HG03103 (cell line): ENCODE results near the gene CDK5RAP2.
"Not testable (repeated sequence)": the region's sequence is repeated elsewhere in the genome, so short reads cannot be mapped to it uniquely, and the experiment has no call there.

ENCODE experiments used
- ATAC-seq: cut with Tn5 transposase; IDR thresholded peaks from one replicate; pipeline ENCODE4 v1.9.1; 2021; ENCODE audit warnings: low read depth; ENCODE audit not compliant: unreplicated experiment

CDK5RAP2 gene

GRCh38 chr9:120580051-120580896 is at the start of gene CDK5RAP2:
CDK5RAP2 (minus strand) TSS chr9:120580167; CDS start chr9:120579978, 189 bp downstream.
- ATAC-seq = peak; percentile 97

DNA sequence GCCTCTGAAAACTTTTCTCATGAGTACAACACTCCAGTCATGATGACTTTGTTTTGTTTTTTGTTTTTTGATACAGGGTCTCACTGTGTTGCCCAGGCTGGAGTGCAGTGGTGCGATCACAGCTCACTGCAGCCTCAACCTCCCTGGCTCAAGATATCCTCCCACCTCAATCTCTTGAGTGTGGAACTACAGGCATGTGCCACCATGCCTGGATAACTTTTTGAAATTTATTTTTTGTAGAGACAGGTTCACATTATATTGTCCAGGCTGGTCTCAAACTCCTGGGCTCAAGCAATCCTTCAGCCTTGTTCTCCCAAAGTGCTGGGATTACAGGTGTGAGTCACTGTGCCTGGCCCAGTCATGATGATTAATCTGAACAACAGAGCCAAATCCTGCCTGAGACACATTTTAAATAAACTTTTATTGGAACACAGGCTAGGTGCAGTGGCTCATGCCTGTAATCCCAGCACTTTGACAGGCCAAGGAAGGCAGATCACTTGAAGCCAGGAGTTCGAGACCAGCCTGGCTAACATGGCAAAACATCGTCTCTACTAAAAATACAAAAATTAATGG is 49.0 kb upstream of the CDK5RAP2 start:
- not testable (repeated sequence) for ATAC-seq

GRCh38 chr9:120628207-120628924 is 48.4 kb upstream of the CDK5RAP2 start:
- no peak for ATAC-seq

GRCh38 chr9:120627073-120627472 is 47.1 kb upstream of the CDK5RAP2 start:
- ATAC-seq = no peak

- ATAC-seq = no peak
These were observed 46.5 kb upstream of the CDK5RAP2 start for GRCh38 chr9:120626512-120626911.

DNA sequence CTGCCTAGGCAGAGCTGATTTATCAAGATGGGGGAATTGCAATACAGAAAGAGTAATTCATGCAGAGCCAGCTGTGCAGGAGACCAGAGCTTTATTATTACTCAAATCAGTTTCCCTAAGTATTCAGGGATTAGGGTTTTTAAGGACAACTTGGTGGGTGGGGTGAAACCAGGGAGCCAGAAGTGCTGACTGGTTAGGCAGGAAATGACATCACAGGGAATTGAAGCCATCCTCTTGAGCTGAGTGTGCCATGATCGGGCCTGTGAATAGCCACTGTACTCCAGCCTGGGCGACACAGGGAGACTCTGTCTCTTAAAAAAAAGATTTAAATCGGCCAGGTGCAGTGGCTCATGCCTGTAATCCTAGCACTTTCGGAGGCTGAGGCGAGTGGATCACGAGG is 45.3 kb upstream of the CDK5RAP2 start:
- ATAC-seq = no peak

- ATAC-seq = no peak
These were observed 42.8 kb upstream of the CDK5RAP2 start for GRCh38 chr9:120622790-120623189.

DNA sequence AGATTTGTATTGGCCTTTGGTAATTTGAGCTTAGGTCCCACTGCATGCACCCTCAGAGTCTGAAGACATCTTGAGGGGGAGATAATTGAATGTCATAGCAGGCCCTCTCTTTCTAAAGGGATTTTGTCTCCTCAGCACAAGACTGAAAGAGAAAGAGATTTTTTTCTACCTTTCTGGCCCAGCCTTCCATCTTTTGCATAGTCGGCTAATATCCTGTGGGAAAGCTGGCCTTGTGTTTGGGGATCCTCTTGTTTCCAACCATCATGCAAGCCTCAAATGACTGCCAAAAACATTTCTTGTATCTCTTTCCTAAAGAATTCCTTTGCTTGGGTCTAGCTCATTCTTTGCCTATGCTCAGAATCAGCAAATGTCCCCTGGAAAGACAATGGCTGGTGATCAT is 42.0 kb upstream of the CDK5RAP2 start:
- no peak for ATAC-seq

GRCh38 chr9:120619751-120620655 is 40.0 kb upstream of the CDK5RAP2 start:
- no peak for ATAC-seq

- no peak for ATAC-seq
These were observed 37.3 kb upstream of the CDK5RAP2 start for GRCh38 chr9:120616966-120617935.

DNA sequence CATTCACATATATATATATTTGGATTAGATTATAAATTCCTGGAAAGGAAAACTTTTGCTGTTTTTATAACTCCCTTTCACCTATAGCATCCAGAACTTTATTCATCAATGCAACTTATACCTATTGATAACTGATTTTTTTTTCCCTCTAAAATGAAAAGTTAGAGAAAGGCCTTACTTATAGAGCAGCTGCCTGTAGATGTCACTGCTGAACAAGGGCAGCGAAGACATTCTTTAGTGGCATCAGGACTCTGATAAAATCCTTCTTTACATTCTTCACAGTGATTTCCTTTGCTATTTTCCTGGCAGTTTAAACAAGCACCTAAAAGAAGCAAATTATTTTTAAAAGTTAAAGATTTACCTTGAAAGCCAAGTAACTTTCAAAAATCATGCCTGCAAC is 32.3 kb upstream of the CDK5RAP2 start:
- no peak for ATAC-seq

DNA sequence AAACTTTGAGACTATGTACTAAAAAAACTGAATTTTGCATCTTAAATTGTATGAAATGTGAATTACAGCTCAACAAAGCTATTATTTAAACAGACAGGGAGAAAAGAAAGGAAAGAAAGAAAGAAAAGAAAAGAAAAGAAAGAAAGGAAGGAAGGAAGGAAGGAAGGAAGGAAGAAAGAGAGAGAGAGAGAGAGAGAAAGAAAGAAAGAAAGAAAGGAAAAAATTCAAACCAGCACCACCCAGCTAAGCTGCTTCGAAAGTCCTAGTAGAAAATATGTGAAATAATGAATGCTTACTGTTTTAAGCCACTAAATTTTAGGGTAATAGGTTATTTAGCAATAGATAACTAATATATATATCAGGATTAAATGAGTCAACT is 31.7 kb upstream of the CDK5RAP2 start:
- no peak for ATAC-seq

- no peak for ATAC-seq
These were observed 31.2 kb upstream of the CDK5RAP2 start for GRCh38 chr9:120610975-120611689.

DNA sequence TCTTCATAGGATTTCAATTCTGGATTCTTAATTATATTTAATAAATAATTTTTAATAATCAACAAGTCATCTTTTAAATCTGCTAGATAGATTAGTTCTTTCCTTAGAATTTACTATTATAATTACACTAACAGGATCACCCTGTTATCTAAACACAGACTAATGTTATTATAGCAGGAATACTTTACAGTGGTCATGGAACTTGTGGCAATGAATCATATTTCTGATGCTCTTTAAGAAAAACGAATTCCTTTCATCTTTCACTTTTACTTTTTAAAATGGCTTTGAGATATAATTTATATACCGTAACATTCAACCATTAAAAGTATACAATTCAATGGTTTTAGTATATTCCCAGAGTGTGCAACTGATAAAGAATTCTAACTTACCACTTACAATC is 29.7 kb upstream of the CDK5RAP2 start:
- no peak for ATAC-seq

DNA sequence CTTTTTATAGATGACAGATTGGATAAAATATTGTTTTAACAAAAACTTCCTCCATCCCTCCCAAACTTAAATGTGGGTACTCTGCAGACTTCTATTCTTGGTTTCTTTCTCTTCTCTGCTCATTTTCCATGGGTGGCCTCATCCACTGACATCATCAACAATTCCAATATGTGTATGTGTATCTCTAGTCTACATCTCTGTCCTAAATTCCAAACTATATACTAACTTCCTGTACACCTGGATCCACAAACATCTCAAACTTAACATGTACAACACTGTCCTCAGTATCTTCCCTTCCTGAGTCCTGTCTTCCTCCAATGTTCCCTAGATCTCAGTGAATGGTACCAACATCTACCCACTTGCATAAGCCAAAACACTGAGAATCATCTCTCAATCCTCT is 28.5 kb upstream of the CDK5RAP2 start:
- no peak for ATAC-seq

DNA sequence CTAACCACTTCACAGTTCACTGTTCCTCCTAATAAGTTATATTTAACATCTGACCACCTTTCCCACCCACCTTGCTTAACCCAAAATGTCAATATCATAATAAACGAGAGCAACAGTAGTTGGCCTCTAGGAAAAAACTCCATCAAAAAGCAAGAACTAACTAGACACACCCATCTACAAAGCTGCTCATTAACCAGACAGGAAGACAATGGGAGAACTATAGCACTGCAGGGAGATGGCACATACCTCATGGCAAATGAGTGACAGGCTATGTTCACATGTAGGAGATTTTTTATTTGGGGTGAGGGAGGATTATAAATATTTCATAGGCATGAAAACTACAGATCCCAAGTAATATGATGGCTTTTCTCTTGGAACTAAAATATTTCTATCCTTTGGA is 23.6 kb upstream of the CDK5RAP2 start:
- ATAC-seq = no peak

- no peak for ATAC-seq
These were observed 23.0 kb upstream of the CDK5RAP2 start for GRCh38 chr9:120603010-120603409.

DNA sequence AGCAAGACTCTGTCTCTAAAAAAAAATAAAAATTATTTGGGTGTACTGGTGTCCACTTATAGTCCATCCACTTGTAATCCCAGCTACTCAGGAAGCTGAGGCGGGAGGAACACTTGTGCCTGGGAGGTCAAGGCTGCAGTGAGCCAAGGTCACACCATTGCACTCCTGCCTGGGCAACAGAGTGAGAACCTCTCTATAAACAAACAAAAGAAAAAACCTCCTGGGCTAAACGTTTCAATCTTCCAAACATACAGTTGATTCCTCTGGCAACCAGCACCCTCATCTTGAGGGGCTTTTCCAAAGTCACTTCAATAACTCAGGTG is 13.9 kb upstream of the CDK5RAP2 start:
- no peak for ATAC-seq
